Inflammatory macrophage treated with lipopolysaccharide for 1 hour (primary cell): ENCODE data around the gene RHEX.
"Not testable (repeated sequence)": the region's sequence is repeated elsewhere in the genome, so short reads cannot be mapped to it uniquely, and the experiment has no call there.

Experiments used
- DNase-seq, 2 donors: peaks; one replicate each; pipeline ENCODE4 v3.0.0-alpha.2; 2020 to 2022

Gene RHEX

DNA sequence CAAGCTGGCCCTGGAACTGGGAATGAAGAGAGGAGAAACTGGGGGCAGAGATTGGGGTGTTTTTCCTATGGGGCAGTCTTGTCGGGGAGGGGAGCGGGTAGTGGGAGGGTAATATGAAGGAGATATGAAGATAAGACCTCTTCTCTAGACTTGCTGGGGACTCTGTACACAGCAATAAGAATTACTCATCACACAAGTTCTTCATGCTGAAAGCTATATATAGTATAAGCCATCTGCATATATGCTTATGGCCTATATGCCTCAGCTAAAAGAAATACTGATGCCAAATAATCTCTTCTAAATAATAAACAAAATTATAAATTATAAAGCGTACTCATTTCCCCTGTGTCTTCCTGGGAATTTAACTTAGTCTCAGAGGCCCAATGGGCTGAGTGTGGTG is 7.9 kb downstream of the RHEX start:
- DNase-seq, result no peak

DNA sequence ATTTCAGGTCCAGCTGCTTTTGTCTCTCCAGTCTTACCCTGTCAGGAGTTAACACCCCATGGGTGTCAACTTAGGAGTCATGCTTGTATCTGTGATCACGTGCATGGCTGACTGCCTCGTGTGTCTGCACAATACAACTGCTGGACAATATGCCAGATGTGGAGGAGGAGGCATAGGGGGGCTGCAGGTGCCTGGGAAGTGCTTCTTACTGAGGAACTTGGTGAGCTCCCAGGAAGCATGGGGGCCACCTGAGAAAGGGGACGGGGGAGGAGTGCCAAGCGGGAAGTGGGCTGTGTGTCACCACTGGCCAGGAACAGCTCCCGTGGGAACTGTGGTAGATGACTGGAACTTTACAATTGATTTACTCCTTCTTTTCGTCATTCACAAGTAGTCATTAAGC is 9.5 kb downstream of the RHEX start:
- DNase-seq, result no peak

DNA sequence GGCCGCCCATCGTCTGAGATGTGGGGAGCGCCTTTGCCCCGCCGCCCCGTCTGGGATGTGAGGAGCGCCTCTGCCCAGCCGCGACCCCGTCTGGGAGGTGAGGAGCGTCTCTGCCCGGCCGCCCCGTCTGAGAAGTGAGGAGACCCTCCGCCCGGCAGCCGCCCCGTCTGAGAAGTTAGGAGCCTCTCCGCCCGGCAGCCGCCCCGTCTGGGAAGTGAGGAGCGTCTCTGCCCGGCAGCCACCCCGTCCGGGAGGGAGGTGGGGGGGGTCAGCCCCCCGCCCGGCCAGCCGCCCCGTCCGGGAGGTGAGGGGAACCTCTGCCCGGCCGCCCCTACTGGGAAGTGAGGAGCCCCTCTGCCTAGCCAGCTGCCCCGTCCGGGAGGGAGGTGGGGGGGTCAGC is 11.0 kb downstream of the RHEX start:
- not testable (repeated sequence) for DNase-seq

DNA sequence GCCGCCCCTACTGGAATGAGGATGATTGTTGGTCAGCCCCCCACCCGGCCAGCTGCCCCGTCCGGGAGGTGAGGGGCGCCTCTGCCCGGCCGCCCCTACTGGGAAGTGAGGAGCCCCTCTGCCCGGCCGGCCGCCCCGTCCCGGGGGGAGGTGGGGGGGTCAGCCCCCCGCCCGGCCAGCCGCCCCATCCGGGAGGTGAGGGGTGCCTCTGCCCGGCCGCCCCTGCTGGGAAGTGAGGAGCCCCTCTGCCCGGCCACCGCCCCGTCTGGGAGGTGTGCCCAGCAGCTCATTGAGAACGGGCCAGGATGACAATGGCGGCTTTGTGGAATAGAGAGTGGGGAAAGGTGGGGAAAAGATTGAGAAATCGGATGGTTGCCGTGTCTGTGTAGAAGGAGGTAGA is 11.5 kb downstream of the RHEX start:
- not testable (repeated sequence) for DNase-seq

DNA sequence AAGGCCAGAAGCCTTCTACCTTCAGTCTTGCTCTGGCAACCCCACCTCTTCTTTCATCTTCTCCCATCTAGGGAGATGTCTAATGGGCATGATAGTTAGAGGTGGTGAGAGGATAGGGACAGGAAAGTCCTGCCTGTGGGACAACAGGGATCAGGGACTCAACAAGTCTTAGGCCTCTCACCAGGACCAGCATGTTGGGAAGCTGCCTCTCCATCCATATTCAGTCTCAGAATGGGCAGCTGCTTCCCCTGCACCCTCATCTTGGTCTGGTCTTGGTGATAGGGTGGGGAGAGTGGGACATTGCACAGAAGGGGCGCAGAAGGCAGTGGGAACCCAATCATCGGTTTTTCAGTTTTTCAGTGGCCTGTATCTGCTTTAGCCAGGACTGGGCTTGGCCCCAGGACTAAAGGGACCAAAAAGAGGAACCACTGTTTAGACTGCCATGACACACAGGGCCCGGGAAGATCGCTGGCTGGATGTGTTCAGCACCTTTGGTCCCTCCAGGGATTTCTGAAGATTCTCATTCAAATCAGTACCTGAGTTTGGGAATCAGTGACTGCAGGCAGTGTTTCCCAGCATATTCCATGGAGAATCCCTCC is 12.7 kb downstream of the RHEX start:
- DNase-seq, result no peak

DNA sequence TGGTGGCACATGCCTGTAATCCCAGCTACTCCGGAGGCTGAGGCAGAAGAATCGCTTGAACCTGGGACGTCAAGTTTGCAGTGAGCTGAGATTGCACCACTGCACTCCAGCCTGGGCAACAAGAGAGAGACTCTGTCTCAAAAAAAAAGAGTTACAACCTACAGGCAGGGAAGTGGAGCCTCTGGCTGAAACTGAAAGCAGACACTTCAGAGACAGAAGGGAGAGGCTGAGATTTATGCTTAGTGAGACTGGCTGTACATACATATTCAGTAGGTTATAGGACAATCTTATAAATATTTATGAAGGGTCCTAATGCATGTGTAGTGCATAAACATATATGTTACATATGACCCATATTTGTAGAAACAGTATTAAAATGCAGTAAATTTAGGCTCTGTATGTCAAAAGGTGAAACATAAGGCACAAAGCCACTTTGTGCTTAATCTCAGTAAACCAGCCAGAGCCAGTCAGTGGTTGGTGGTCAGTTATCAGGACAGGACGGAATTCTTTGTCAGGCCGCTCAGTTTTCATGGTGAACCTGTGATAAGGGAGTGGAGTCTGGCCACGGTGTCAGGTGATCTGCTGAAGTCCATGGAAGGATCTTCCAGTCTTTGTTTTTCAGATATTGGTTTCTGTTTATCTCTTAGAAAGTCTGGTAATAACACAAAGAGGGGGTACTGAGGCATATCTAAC is 13.7 kb downstream of the RHEX start:
- peak; percentile 40 to 45 for DNase-seq

DNA sequence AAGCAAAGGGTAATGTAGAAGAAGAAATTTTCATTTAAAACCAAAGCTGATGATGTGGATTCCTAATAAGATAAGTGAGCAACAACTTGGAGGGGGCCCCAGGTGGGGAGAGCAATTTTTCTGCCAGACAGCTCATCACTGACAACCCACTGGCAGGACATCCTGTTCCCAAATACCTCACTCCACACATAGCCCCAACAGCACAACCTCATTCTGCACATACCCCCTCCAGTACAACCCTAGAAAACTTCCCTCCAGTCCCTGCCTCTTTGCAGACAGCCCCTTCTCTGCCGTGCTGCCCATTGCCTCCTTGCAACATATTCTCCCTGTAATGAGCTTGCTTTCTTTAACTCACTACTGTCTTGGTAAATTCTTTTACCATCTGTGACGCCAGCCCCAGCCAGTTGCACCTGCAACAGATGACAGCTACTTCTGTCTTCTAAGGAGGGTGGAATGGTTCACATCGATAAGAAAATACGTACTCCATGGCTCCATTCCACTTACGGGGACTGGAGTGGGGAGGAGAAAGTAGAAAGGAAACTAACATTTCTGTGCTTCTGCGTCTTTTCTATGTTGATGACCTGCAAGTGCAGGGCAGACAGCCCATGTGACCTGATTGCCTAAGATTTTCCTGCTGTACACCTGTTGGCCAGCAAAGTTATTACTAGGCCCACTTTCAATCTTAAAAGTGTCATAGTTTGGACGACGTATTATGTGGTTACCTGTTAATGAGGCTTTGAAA is 14.7 kb downstream of the RHEX start:
- DNase-seq, result no peak

DNA sequence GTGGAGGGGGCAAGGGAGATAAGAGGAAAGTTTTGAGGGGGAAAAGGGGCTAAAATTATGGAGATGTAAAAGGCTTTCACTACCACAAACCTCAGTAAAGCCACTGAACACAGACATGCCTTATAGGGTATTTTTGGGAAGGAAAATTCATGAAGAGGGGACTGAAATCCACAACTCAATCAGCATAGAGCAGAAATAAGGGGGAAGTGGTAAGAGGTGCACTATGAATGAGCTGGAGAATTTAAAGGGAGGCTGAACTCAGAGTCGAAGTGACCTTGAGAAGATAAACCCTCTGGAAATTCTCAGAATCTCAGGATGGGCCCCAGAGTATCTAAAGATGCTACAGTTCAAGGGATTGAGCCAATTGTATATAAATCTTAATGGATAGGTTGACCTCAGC is 15.3 kb downstream of the RHEX start:
- DNase-seq, result no peak

DNA sequence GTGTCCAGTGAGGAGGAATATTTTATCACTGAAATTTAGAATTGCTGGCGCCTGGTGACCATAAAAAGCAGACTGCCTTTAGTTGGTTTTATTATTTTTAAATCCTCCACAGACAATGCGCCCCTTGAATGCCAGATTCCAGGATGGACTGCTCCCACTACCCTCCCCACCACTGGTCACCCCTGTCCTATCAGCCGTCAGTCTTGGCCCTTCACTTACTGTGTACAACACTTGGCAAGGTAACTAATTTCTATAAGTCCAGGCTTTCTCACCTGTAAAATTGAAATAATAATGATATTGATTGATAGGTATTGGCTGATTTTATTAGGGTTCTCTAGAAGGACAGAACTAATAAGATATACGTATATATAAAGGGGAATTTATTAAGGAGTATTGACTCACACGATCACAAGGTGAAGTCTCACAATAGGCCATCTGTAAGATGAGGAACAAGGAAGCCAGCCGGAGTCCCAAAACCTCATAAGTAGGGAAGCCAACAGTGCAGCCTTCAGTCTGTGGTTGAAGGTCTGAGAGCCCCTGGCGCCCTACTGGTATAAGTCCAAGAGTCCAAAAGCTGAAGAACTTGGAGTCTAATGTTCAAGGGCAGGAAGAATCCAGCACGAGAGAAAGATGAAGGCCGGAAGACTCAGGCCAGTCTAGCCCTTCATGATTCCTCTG is 17.8 kb downstream of the RHEX start:
- DNase-seq, result peak; percentile 40 to 53

DNA sequence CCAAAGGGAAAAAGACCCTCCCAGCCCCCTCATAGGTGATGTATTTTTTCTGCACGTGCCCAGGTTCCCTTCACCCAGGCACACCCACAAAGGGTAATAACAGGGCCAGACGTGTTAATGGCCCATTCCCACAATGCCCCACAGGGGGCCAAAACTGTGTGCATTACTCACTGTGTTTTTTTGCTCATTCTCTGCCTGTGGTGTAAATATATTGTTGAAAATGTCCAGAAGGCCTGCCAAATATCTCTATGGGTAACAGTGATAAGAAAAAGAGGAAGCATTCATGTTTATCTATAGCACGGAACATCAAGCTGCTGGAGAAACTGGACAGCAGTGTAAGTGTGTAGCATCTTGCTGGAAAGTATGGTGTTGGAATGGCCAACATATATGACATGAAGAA is 21.9 kb downstream of the RHEX start:
- no peak for DNase-seq

DNA sequence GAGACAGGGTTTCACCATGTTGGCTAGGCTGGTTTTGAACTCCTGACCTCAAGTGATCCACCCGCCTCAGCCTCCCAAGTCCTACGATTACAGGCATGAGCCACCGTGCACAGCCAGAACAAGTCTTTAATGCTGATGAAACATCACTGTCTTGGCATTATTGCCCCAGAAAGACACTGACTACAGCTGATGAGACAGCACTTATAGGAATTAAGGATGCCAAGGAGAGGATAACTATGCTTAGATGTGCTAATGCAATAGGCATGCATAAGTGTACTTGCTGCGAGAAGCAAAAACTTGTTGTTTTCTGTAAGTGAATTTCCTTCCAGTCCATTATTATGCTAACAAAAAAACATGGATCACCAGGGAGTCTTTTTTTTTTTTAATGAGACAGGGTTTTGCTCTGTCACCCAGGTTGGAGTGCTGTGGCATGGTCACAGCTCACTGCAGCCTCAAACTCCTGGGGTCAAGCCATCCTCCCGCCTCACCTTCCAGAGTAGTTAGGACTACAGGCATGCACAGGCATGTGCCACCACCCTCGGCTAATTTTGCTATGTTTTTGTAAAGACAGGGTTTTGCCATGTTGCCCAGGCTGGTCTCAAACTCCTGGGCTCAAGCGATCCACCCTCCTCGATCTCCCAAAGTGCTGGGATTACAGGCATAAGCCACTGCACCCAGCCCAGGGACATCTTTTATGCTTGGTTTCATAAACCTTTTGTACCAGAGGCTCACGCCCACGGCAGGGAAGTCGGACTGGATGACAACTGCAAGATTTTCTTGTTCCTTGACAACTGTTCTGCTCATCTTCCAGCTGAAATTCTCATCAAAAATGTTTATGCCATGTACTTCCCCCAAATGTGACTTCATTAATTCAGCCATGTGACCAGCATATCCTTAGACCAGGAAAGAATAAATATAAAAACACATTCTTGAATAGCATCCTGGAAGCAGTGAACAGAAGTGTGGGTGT is 23.1 kb downstream of the RHEX start:
- peak; percentile 31 to 47 for DNase-seq

DNA sequence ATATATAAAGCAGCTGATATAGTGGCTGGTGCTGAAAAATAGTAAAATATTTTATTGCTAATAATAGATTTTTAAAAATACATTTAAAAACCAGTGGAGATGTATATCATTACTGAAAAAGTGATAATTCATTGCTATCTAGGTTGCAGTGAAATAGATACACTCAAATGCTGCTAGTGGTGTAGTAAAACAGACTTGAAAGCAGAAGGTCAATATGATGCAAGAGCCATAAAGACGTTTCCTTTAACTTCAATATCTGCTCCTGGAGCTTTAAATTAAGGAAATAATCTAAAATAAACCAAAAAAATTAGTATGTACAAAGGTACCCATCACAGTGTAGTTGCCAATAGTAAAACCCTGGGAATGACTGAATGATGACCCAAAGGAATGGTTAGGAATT is 26.2 kb downstream of the RHEX start:
- DNase-seq, result no peak

DNA sequence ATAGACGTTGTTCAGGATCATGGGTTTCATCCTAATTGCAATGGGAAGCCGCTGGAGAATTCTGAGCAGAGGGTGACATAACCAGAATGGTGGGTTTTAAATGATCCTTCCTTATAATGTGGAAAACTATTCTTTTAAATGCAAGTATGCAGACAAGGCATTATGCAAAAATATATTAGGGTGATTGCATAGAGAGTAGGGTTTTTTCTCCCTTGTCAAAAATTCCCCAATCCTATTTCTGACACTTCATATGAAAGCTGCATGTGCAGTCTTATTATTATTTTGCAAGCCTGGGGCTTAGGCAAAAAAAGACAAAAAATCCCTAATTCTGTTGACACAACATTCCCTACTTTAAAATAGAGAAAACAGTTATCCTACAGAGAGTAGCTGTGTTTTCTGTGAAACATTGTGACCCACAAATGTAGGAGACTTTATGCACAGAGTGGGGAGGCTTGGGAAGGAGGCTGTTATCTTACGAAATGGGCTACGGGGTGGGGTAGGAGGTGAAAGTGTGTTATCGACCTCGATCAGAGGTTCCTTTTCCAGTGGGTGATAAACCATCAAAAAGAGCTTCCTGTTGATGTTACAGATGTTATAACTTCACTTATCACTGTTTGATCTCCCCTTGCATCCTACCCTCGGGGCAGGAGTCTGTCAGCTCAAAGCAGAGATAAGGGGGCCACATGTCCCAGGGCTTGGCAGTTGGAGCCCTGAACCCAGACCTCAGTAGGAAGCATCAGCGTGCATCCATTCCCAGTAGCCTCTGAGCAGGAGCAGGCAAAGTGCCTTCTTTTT is 27.2 kb downstream of the RHEX start:
- DNase-seq, result peak; percentile 45 to 57

DNA sequence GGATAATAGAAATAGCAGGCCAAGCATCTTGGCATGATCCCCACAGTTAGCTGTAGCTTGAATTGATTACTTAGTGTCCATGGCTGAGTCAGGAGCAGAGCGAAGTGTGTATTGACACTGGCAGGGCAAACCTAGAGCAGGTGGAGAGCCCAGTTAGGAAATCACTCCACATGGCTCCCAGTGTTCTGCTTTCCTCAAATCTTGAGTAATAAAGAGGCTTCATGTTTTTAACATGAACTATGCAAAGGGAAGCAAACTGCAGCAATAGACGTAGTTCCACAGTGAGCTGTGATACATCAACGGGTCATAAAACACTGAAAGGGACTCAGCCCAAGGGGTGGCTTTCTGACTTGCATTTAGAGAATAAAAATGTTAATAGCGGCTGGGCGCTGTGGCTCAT is 28.9 kb downstream of the RHEX start:
- DNase-seq, result peak; percentile 47 to 60

DNA sequence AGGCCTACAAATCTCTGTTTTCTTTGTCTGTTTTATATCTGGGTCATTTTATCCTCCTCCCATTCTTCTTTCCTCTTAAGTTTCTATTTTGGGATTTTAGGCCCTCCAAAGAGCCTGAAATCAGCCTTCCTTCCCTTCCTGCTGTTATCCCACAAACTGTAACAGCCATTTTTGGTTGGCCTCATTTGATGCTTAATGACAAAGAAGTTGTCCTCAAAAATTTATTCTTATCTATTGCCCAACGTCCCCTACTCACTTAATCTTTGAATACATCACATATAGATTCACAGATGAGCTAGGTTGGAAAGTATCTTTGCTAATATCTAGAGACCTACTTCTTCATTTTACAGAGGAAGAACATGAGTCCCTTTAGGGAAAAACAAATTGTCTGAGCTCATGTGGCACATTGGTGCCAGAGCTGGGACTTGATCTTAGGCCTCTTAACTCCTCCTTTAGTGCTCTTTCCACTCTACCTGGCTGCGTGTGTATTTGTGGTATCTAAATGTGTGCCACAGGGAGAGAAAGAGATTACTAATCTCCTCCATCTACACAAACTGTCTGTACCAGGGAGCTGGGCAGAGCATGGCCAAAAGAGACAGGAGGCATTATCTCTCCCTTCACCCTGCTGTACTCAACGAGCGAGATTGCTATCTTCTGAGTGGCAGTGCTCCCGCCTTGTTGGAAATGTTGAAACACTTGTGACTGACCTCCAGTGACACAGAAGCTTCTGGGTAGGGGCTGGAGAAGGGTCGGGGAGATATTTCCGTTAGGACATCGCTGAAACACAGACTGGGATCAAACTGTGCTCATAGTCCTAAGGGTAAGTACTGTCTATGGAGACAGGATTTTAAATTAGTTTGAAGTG is 30.1 kb downstream of the RHEX start:
- peak; percentile 35 to 43 for DNase-seq

DNA sequence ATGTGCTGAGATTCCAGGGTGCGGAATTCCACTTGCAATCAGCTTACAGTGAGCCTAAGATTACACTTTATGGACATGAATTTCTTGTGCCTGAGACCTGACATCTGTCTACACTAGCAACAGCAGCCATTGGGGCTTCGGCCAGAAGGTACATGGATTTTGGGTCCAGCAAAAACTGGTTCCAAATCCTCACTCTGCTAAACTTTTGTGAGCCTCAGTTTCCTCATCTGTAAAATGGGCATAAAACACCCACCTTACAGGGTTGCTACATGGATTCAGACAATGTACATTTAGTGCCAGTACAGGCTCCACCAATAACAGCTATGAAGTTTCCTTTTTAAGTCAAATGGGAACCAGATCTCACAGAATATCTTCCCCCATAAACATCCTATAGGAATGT is 30.8 kb downstream of the RHEX start:
- DNase-seq, result no peak

DNA sequence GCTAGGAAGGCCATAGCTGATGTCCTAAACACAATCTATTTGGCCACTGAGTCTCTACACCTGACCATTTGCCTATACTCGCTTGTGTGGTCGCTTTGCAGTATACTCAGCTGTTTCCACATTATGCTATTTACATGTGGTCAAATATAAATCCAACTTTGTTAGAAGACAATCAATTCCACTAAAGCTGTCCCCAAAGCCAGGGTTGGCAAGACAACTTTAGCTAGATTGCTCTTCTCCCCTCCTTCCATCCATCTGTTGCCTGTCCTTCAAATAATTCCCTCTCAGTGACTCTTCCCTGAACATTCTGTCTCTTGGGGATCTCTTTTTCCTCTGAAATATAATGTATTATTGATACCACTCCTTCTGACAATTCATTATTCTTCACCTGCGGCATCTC is 34.1 kb downstream of the RHEX start:
- DNase-seq, result no peak

DNA sequence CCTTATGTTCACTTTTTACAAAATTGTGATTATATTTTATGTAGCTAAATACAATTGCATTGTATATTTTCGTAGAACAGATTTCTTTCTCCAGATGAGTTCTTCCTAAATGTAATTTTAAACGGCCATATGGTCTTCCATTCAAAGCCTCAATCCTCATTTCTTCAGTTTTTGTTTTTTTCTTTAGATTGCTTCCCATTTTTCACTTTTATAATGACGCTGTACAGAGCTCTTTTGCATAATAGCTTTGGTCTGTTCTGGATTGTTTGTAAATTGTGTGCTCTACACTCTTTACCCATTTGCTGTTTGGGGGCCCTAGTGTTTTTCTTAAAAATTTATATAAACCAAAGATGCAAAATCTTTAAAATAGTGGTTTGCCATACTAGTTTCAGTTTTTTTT is 36.4 kb downstream of the RHEX start:
- peak in 1 of 2 donors; percentile 34 for DNase-seq

DNA sequence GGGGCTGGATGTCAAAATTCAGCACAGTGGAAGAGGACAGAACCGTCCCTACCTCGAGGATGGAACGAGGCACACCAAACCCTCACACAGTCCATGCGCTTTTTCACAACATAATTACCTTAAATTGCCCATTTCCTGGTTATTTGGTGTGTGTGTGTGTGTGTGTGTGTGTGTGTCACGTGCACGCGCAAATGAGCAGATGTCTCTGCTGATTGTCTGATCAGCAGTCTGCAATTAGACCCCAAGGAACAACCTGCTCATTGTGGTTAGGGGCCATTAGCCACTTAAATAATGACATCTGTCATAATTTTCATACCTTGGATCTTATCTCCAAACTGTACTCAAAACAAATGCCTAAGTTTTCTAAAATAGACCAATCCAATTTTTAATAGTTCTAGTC is 41.1 kb downstream of the RHEX start:
- no peak for DNase-seq

DNA sequence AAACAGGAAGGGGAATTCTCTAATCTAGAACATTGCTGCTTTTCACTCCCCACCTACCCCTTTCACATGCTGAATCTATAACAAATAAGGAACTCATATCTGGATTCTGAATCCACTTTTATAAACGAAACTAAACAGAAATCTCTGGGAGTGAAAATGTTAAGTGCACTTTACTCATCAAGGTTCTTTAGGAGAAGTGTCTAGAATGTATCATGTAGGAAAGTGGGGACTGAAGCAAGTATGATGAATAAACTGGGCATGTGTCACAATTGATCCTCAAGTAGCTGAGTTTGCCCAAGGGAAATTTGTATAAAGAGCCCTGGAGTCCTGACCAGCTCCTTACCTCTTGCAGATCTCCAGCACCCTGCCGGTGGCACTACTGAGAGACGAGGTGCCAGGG is 44.4 kb downstream of the RHEX start:
- DNase-seq, result peak; percentile 28 to 69
